GM12865 (cell line): ENCODE measurements around the gene ZMIZ1.

Source experiments
- DNase-seq: peaks from one replicate; pipeline ENCODE4 v3.0.0; 2010; ENCODE audit warnings: low read depth
- H3K4me3 ChIP-seq: 2 replicates; pipeline ENCODE4 v1.5.1; 2011; ENCODE audit warnings: mild to moderate bottlenecking, low read depth, low read length, control low read depth
- TF ChIP-seq, protein P1 (sequence below): IDR thresholded peaks from 2 replicates; pipeline ENCODE4 v1.5.1; 2011; ENCODE audit warnings: low read length, control low read depth, low read depth, inconsistent platforms; ENCODE audit not compliant: insufficient read depth; ENCODE audit errors: missing control alignments

Gene ZMIZ1

DNA sequence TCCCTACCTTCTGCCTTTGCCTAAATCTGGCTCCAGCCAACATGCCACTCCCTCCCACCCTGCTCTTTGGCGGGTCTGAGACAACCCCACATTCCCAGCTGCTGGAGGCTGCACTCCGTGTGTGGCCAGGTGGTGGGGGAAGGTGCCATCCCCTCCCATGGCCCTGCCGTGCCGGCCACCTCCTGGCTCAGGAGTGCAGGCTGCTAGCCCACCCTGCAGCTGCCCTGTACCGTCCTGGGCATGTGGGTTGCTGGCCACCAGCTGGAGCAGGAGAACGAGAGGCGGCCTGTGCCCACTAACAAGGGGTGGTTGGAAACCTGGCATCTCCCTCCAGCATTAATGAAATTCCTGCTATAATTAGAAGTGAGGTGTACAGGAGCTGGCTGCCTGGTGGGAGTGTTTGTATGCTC lies 97.6 kb downstream of the ZMIZ1 start:
- no peak for DNase-seq
- no peak overlapping the region for H3K4me3 ChIP-seq
- TF ChIP-seq, protein P1, sequence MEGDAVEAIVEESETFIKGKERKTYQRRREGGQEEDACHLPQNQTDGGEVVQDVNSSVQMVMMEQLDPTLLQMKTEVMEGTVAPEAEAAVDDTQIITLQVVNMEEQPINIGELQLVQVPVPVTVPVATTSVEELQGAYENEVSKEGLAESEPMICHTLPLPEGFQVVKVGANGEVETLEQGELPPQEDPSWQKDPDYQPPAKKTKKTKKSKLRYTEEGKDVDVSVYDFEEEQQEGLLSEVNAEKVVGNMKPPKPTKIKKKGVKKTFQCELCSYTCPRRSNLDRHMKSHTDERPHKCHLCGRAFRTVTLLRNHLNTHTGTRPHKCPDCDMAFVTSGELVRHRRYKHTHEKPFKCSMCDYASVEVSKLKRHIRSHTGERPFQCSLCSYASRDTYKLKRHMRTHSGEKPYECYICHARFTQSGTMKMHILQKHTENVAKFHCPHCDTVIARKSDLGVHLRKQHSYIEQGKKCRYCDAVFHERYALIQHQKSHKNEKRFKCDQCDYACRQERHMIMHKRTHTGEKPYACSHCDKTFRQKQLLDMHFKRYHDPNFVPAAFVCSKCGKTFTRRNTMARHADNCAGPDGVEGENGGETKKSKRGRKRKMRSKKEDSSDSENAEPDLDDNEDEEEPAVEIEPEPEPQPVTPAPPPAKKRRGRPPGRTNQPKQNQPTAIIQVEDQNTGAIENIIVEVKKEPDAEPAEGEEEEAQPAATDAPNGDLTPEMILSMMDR, result no peak

GRCh38 chr10:79166741-79167140 lies 98.0 kb downstream of the ZMIZ1 start:
- H3K4me3 ChIP-seq, result no peak overlapping the region
- TF ChIP-seq, protein P1, result no peak
- no peak for DNase-seq

DNA sequence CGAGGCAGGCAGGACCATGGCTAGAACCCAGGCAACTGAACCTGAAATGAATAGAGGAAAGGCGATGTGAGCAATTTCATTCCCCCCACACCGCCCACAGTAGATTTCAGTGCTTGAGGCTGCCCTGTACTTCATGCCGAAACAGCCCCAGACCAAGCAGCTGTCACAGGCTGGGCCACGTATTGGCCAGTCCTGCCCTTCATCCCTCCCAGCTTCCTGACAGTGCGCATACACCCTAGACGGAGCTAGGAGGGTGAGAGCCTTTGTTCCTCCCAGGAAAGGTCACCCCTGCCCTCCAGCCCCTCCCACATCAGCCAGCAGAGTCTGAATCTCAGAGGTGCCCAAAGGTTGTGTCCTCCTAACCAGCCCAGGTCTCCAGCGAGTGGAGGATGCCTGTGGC lies 98.8 kb downstream of the ZMIZ1 start:
- DNase-seq, result no peak
- TF ChIP-seq, protein P1, result no peak
- no peak overlapping the region for H3K4me3 ChIP-seq

GRCh38 chr10:79168210-79168609 lies 99.4 kb downstream of the ZMIZ1 start:
- H3K4me3 ChIP-seq, result no peak overlapping the region
- TF ChIP-seq, protein P1, result no peak
- DNase-seq, result no peak

- H3K4me3 ChIP-seq, result no peak overlapping the region
- no peak for DNase-seq
- TF ChIP-seq, protein P1, result no peak
Measured at GRCh38 chr10:79170226-79170752, 101.5 kb downstream of the ZMIZ1 start.

DNA sequence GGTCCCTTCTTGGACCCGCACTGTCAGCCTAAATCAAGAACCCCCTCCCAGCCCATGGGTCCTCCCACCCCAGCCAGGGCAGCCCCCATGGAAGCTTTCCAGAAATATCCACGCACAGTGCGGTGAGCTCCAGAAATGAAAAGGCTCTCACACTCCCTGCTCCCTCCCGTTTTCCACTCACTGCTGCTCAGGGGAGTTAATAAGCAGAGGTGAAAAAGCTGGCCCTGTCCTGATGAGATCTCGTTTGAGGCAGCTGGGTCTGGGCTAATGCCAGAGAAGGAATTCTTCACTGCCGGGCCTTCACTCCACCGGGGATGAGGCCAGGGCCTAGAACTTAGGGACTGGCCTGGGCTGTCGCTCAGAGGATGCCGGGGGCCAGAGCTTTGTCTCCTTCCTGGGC lies 102.2 kb downstream of the ZMIZ1 start:
- TF ChIP-seq, protein P1, result no peak
- no peak for DNase-seq
- H3K4me3 ChIP-seq, result no peak overlapping the region

DNA sequence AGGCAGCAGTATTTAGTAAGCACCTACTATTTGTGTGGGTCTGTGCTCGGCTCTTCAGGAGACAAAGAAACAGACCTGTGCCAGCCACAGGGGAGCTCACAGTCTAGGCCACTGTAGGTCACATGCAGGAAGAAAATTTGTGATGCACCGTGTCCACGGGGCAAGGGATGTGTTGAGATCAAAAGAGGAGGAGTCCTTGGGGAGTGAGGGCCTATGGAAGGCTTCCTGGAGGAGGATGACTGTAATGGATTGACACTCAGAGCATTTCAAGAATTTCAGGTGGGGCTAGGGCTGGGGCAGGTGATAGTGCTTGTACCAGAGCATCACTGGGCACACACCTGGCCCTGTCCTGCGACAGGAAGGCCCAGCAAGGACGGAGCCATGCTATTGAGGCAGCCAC lies 102.7 kb downstream of the ZMIZ1 start:
- DNase-seq, result no peak
- no peak overlapping the region for H3K4me3 ChIP-seq
- TF ChIP-seq, protein P1, result no peak
